Ishikawa (cell line): Measurements from ENCODE around the gene SLC9A9.

ENCODE experiments used
- CEBPB ChIP-seq: IDR thresholded peaks from 2 replicates; pipeline ENCODE4 v1.6.1; 2012
- CREB1 ChIP-seq: IDR thresholded peaks from 2 replicates; pipeline ENCODE4 v1.6.1; 2012; ENCODE audit warnings: low read depth
- EGR1 ChIP-seq: IDR thresholded peaks from 2 replicates; pipeline ENCODE4 v1.6.1; 2012
- EP300 ChIP-seq: IDR thresholded peaks from 2 replicates; pipeline ENCODE4 v1.6.1; 2012; ENCODE audit warnings: borderline replicate concordance
- FOXM1 ChIP-seq: IDR thresholded peaks from 2 replicates; pipeline ENCODE4 v1.6.1; 2012; ENCODE audit warnings: low read depth, borderline replicate concordance
- MAX ChIP-seq: IDR thresholded peaks from 2 replicates; pipeline ENCODE4 v1.6.1; 2012
- NFIC ChIP-seq: IDR thresholded peaks from 2 replicates; pipeline ENCODE4 v1.6.1; 2012
- RAD21 ChIP-seq: IDR thresholded peaks from 2 replicates; pipeline ENCODE4 v1.6.1; 2012; ENCODE audit warnings: low read depth
- REST ChIP-seq: IDR thresholded peaks from 2 replicates; pipeline ENCODE4 v1.6.1; 2012; ENCODE audit warnings: low read depth, mild to moderate bottlenecking
- TAF1 ChIP-seq: IDR thresholded peaks from 2 replicates; pipeline ENCODE4 v1.6.1; 2012; ENCODE audit warnings: low read depth, mild to moderate bottlenecking
- TCF12 ChIP-seq: IDR thresholded peaks from 2 replicates; pipeline ENCODE4 v1.6.1; 2012; ENCODE audit warnings: low read depth
- TEAD4 ChIP-seq: IDR thresholded peaks from 2 replicates; pipeline ENCODE4 v1.6.1; 2012
- USF1 ChIP-seq: IDR thresholded peaks from 2 replicates; pipeline ENCODE4 v1.6.1; 2012
- YY1 ChIP-seq: IDR thresholded peaks from 2 replicates; pipeline ENCODE4 v1.6.1; 2012; ENCODE audit warnings: low read depth
- ZBTB7A ChIP-seq: IDR thresholded peaks from 2 replicates; pipeline ENCODE4 v1.6.1; 2012; ENCODE audit warnings: low read depth

The SLC9A9 gene

GRCh38 chr3:143408771-143409170 is 439.5 kb downstream of the SLC9A9 start:
- no peak for TF ChIP-seq FOXM1
- no peak for TF ChIP-seq EP300
- no peak for TF ChIP-seq NFIC
- no peak for TF ChIP-seq YY1

- TF ChIP-seq REST: no peak
- TF ChIP-seq RAD21: no peak
- no peak for TF ChIP-seq YY1
Observed at GRCh38 chr3:143402602-143403001, 445.7 kb downstream of the SLC9A9 start.

- TF ChIP-seq EP300 (no peak), YY1 (no peak), RAD21 (no peak), CREB1 (no peak), USF1 (no peak), MAX (no peak), TCF12 (no peak), NFIC (no peak), ZBTB7A (no peak), TAF1 (no peak), TEAD4 (no peak), EGR1 (no peak), CEBPB (no peak), FOXM1 (no peak), REST (no peak)
Observed at GRCh38 chr3:143396790-143397189, 451.5 kb downstream of the SLC9A9 start.

DNA sequence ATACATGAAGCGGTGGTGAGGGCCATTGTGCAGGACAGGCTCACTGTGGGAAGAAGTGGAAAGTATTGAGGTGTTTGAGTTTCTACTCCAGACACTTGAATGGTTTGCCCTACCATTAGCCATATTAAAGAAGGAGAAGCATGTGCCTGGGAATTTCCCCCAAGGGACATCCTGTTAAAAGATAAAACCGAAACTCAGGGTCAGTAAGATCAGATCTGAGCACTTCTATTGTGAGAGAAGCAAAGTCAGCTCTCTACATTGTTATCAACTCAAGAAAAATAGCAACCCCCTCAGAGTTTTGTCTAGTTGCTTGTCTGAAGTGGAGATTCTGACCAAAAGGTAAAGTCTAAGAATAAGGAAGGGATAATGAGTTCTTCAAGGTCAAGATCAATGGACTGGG is 458.9 kb downstream of the SLC9A9 start:
- TF ChIP-seq USF1: no peak
- no peak for TF ChIP-seq RAD21
- TF ChIP-seq CEBPB: no peak
- TF ChIP-seq EP300: no peak
- no peak for TF ChIP-seq YY1
- TF ChIP-seq TCF12: no peak
- TF ChIP-seq TEAD4: no peak
- no peak for TF ChIP-seq REST
- TF ChIP-seq ZBTB7A: no peak
- TF ChIP-seq TAF1: no peak
- no peak for TF ChIP-seq EGR1
- no peak for TF ChIP-seq FOXM1
- no peak for TF ChIP-seq NFIC
- no peak for TF ChIP-seq CREB1
- no peak for TF ChIP-seq MAX

DNA sequence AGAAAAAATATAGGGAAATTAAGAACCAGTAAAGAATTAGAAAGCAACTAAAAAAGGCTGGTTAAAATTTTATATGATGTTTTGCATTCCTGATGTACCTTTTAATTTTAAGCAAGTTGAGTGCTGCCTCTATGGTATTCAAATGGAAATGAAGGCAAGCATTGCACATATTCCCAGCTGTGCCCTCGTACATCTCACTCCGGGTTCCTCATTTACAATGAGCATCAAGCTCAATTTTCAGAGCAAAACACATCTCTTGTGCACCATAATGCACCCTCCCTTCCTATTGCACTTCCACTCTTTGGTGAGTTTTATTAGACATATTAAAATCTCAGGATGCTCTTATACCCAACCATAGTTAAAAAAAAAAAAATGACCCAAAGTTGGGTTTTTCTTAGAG is 460.8 kb downstream of the SLC9A9 start:
- TF ChIP-seq FOXM1: no peak
- TF ChIP-seq EP300: no peak
- no peak for TF ChIP-seq TCF12
- TF ChIP-seq EGR1: no peak
- TF ChIP-seq TAF1: no peak
- no peak for TF ChIP-seq MAX
- TF ChIP-seq CEBPB: no peak
- TF ChIP-seq USF1: no peak
- TF ChIP-seq ZBTB7A: no peak
- TF ChIP-seq RAD21: no peak
- no peak for TF ChIP-seq TEAD4
- no peak for TF ChIP-seq YY1
- no peak for TF ChIP-seq REST
- no peak for TF ChIP-seq NFIC
- no peak for TF ChIP-seq CREB1
